Testis (tissue), 2 donors: ENCODE measurements around the gene USE1.

ENCODE experiments used
- POLR2A ChIP-seq: fragments of 450-650 bp; IDR thresholded peaks from one replicate; pipeline ENCODE4 v1.6.1; 2017; ENCODE audit warnings: antibody characterized with exemption, mild to moderate bottlenecking, moderate library complexity
- TF ChIP-seq, protein P1 (sequence below), 3 experiments: fragments of 450-650 bp in 2 of 3; fragments of 200-600 bp in 1 of 3; sonication (generic) in 1 of 3; IDR thresholded peaks; one replicate each; pipeline ENCODE4 v1.5.1; 2016 to 2019; ENCODE audit warnings: antibody characterized with exemption in 3 of 3, mild to moderate bottlenecking in 2 of 3, moderate library complexity in 1 of 3

DNA sequence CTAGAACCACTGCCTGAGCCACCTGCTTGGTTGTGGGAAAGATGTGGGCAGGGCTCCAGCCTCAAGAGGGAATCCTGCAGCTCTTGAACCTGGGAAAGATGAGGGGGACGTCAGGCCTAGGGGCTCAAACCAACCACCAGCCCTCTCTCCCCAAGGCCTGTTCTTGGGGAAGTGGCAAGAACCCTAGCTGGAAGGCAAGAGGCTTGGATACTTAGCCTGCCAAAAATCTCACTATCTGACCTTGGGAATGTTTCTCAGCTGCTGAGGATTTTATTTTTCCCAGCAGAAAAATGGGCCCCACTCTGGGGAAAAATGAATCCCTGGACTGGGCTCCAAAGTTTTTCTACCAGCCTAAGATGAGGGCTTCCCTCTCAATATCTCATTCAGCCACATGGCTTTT is 44.8 kb downstream of the USE1 start:
- TF ChIP-seq, protein P1, sequence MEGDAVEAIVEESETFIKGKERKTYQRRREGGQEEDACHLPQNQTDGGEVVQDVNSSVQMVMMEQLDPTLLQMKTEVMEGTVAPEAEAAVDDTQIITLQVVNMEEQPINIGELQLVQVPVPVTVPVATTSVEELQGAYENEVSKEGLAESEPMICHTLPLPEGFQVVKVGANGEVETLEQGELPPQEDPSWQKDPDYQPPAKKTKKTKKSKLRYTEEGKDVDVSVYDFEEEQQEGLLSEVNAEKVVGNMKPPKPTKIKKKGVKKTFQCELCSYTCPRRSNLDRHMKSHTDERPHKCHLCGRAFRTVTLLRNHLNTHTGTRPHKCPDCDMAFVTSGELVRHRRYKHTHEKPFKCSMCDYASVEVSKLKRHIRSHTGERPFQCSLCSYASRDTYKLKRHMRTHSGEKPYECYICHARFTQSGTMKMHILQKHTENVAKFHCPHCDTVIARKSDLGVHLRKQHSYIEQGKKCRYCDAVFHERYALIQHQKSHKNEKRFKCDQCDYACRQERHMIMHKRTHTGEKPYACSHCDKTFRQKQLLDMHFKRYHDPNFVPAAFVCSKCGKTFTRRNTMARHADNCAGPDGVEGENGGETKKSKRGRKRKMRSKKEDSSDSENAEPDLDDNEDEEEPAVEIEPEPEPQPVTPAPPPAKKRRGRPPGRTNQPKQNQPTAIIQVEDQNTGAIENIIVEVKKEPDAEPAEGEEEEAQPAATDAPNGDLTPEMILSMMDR (IDR thresholded peaks at IDR 0.05): no peak
- TF ChIP-seq POLR2A: no peak
